GM19025 (cell line): Measurements from ENCODE around the gene JPT2.
"Not testable (repeated sequence)": the region's sequence is repeated elsewhere in the genome, so short reads cannot be mapped to it uniquely, and the experiment has no call there.

ENCODE experiments used
- ATAC-seq: cut with Tn5 transposase; IDR thresholded peaks from one replicate; pipeline ENCODE4 v1.9.1; 2021; ENCODE audit warnings: mild to moderate bottlenecking, low read depth, moderate library complexity; ENCODE audit not compliant: unreplicated experiment

Gene JPT2

DNA sequence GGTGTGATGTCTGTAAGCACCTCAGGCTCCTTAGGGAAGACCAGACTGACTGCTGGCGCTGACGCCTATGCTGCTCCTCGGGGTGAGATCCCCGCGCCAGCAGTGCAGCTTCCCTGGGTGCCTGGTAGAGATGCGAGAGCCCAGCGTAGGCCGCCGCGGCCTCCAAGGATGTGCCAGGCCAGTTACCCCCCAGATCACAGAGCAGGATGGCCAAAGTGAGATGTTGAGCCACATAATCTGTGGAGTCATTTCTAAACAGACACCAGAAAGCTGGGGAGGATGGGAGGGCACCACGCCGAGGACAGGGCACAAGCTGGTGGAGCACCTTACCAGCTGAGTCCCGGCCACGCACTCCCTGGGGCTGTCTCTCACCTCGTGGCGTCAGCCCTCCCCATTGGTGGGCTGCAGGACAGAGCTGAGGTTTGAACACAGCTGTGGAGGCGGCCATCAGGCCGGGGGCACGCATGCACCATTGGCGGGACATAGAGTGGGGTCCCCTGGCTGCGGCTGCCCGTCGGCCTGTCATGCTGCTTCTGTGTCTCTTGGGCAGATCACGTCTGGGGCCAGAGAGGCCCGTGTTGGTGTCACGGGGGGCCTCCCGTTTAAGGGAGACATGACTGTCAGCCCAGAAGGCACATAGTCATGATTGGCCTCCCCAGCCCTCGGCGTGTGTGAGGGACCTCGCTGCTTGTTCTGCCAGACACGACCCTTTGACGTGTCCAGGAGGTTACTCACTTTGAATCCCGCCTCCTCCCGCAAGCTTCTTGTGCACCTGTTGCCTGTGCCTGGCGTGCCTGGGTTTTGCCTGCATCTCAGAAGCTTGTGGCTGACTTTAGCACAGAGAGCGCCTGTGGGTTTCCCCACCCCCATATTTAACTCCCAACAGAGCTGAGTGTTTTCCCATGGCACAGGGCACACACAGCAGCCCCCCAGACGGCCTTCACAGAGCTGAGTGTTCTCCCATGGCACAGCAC is 49.9 kb downstream of the JPT2 start:
- no peak for ATAC-seq

DNA sequence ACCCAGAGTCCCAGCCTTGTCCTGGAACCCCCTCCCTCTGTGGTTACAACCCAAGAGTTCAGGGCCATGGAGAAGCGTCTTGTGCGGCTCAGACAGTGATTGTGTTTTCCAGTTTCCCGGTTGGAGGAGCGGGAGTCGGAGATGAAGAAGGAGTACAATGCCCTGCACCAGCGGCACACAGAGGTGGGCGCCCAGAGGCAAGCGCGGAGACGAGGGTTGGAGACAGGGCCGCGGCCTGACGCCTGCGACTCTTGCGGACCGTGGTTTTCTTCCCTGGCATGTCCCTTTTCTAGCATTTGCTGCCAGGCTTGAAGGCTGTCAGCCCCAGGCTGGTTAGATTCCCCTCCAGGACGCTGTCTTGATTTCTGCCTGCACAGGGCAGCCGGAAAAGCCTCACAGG is 50.9 kb downstream of the JPT2 start:
- ATAC-seq = no peak

DNA sequence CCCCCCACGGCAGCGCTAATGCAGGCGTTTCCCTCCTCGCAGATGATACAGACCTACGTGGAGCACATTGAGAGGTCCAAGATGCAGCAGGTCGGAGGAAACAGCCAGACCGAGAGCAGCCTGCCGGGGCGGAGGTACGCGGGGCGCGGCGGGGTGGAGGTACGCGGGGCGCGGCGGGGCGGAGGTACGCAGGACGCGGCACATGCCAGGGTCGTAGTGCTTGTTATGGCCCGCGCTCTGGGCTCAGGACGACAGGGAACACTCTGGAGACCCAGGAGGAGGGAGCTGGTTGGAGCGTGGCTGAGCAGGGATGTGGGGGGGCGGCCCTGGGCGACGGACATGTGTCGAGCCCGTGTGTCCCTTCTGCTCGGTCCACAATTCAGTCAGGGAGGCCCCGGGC is 51.4 kb downstream of the JPT2 start:
- ATAC-seq = no peak

DNA sequence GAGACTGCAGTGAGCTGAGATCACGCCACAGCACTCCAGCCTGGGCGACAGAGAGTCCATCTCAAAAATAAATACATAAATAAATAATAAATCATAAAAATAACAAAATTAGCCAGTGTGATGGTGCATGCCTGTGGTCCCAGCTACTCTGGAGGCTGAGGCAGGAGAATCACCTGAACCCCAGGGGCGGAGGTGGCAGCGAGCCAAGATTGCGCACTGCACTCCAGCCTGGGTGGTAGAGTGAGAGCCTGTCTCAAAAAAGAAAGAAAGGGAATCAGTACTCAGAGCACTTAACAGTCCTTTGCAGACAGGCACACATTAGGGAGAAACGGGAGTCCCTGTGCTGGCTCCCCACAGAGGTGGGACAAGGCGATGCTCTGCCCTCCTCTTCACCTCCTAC is 53.0 kb downstream of the JPT2 start:
- ATAC-seq = no peak

DNA sequence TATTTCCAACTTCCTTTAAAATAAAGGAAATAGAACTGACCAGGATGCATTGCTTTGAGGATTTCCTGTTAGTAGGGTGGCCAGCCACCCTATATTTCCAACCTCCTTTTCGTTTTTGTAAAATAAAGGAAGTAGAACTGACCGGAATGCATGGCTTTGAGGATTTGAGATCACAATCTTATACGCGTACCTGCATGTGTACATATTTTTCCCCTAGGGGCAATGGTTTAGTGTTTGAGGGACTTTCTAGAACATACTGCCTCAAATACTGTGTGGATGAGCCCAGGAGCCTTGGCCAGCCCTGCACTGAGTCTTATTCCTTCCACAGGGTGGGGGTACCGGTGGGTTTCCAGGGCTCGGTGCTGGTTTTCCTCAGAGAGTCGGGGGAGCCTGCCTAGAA is 53.5 kb downstream of the JPT2 start:
- no peak for ATAC-seq

DNA sequence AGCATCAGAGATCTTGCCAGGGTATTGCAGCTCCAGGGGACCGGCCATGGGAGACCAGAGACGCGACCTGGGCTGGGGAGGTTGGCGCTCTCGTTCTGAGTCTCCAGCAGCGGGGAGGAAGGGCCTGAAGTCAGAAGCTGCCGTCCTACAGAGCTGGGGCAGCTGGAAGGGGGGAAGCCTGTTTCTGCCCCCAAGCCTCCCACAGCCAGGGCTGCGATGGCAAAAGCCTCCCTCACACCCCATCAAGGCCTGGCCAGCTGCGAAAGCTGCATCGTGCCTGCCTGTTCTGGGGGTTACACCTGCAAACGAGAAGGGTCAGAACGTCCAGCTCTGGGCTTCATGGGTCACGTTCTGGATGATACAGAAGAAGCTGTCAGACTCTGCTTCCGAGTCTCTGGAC is 54.0 kb downstream of the JPT2 start:
- no peak for ATAC-seq

DNA sequence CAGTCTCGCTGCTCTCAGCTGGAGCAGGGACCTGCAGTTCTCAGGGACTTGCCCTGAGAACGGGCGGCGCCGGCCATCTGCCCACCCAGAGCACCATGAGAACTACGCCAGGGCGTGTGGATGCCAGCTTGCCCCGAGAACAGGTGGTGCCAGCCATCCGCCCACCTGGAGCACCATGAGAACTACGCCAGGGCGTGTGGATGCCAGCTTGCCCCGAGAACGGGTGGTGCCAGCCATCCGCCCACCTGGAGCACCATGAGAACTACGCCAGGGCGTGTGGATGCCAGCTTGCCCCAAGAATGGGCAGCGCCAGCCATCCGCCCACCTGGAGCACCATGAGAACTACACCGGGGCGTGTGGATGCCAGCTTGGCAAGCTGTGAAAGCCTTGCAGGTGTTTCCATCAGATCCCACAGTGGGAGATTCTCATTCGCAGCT is 54.5 kb downstream of the JPT2 start:
- ATAC-seq = not testable (repeated sequence)

DNA sequence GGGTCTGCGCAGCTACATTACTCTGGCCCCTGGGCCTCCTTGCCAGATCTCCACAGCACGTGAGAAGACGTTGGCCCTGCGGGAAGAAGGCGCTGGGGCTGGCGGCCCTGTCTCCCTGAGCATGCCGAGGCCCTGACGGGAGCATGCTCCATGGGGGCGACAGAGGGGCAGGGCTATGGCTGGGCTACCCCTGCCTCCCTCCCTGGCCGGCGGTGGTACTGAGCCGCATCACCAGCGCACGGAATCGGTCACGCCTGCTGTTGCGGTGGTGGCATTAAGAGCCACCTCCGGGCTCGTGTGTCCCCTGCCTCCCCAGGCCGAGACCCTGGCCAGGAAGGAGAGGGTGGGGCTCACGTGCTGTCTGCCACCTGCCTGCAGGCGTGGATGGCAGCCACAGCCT is 56.0 kb downstream of the JPT2 start:
- no peak for ATAC-seq

DNA sequence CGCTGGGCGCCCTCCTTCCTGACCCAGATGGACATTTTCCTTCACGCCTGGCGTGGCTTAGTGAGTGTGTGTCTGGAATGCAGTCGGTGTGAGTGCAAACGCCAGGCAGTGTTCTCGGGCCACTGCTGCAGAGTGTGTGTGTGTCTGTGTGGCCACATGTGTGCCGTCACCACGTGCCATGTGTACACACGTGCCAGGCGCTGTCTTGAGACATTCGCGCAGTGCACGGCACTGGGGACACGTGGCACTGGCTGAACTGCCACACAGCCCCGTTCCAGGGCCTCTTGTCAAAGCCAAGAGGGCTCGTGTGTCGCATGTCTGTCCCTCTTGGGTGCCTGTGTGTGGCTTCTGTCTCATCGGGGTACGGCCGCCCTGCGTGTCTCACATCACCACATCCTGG is 56.7 kb downstream of the JPT2 start:
- no peak for ATAC-seq

DNA sequence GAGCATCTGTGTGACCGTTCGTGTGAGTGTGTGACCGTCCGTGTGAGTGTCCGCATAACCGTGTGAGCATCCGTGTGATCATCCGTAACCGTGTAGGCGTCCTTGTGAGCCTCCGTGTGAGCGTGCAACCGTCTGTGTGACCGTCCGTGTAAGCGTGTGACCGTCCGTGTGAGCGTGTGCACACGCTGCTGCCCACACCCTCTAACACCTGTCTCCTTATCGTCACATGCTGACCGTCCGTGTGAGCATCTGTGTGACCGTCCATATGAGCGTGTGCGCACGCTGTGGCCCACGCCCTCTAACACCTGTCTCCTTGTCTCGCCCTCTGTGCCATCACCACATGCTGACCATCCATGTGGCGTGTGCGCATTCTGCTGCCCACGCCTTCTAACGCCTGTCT is 62.2 kb downstream of the JPT2 start:
- no peak for ATAC-seq

DNA sequence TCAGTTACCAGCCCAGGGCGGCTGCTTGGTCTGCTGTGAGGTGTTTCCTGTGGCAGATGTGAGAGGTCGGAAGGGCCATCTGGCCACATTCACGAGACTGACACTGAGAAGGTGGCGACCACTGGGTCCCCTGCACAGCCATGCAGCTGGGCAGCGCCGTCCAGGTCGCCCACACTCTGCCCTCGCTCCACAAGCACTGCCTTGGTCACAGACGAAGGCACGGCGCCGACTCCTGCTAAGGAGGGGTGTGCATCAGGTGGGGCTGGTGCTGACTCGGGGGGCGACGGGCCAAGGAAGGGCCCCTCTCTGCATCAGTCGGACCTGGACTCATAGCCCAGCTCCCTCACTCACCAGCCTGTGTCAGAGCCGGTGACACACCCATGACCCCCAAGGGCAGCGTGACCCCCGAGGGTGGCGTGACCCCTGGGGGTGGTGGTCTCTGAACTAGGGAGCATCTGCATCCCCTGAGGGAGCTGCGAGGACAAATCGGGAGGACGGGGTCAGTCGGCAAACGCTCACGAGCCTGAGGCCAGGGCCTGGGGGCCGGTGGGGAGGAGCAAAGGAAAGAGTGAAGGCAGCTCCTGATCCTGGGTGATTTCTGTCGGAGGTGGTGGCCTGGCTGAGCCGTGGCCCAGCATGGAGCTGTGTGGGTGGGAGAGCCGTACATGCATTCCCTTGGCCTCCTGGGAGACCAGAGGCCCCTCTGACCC is 62.9 kb downstream of the JPT2 start:
- no peak for ATAC-seq

DNA sequence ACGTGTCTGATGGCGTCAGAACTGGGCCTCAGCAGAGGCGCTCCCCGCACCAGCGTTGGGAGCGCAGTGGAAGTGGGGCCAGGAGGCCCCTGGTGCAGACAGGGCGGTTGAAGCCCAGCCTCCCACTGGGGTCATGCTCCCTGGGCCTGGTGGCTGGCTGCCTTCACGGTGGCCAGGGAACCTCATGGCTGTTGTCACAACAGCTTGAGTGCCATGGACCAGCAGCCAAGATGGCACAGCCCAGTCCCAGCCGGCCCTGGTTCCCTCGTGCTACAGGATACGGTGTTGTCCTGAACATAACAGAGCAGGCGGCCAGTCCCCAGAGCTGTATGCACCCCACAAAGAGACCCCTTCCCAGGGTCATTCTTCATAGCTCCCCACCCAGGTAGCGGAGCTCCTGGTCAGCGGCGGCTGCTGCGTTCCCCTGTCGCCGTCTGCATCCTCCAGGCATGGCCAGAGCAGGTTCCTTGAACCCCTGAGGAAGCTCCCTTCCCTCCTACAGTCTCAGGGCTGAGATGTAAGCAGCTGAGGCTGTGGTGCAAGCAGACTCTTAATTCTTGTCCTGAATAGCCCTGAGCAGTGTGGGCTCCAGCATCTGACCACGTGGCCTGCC is 63.6 kb downstream of the JPT2 start:
- ATAC-seq = no peak

DNA sequence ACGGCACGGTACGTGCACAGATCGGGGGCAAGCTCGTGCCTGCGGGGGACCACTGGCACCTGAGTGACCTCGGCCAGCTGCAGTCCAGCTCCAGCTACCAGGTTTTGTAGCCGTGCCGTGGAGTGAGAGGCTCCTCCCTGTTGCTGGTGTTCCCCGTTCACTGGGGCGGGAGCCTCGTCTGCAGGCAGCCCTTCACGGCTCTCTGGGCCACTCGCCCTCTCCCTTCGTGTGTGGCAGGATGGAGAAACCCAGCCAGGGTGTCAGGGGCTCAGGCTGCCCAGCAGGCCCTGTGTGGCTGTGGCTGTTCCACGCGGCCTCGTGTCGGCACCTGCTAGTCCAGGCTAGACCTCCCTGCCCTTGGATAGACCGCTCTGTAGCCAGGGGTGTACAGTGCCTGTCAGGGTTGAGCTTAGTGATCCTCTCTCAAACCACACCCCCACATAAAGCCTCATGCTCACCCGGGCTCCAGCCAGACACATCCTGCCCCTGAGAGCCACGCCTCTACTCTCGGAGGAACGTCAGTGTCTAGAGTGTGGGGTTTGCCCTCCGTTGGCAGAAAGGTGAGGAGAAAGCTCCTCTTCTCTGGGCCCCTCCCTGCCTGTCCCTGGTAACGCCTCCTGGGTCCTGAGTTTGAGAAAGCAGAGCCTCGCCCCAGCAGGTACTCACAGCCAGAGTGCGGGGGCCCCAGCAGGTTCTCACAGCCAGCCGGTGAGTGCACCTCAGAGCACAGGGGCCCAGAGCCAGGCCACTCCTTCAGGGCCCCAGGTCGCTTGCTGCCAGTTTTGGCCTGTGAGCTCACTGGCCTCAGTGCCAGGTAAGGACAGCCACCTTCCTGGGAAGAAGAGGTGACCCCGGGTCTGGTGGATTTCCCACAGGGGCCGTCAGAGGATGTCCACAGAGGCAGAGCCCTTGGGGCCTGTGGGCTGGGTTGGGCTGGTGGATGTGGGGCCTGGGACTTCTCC is 65.6 kb downstream of the JPT2 start:
- no peak for ATAC-seq

DNA sequence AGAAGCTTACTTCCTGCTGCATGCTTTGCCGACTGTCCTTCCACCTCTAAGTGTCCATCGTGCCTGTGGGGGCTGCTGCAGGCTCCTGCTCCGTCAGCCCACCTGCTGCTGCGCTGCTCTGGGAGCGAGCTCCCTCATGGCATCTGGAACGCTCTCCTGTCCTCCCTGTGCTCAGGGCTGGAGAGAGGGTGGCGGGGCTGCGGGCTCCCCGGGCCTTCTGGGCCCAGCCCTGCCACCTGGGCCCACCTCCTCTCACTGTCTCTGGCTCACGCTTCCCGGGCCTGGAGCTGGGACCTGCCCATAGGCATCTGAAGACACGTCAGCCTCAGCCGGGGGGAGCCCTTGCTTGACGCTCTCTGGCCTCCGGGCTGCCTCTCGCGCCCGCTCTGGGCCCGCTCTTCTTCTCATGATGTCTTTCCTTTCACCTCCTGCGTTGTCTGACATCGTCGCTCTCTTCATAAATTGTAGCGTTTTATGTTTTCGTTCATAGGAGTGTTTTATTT is 66.3 kb downstream of the JPT2 start:
- ATAC-seq = no peak

DNA sequence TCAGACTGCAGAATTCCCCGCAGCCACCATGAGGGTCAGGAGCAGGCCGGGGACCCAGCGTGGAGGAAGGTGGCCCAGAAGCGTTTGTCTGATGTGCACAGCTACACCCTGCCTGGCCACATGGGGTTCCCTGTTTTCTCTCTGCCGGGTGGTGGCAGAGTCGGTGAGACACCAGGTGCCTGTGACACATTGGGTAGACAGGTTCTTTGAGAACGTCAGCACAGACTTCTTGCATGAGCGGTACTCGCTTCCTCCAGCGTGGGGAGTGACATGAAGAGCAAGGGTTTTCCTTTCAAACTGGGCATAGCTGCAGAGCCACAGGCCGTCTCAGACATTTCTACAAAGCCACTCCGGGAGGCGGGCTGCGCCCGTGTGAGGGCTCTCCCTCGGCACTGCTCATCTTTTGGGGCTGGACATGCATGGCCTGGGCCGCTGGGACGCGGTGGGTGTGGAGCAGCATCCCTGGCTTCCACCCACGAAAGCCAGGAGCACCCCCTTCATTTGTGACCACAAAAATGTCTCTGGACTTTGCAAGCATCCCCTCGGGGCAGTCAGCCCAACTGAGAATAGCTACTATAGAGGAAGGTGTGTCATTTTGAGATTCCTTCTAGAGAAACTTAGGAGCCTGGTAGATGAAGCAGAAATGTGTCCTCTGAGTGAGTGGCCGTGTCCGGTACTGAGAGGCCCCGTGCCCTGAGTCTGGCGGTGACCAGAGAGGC is 67.3 kb downstream of the JPT2 start:
- no peak for ATAC-seq

DNA sequence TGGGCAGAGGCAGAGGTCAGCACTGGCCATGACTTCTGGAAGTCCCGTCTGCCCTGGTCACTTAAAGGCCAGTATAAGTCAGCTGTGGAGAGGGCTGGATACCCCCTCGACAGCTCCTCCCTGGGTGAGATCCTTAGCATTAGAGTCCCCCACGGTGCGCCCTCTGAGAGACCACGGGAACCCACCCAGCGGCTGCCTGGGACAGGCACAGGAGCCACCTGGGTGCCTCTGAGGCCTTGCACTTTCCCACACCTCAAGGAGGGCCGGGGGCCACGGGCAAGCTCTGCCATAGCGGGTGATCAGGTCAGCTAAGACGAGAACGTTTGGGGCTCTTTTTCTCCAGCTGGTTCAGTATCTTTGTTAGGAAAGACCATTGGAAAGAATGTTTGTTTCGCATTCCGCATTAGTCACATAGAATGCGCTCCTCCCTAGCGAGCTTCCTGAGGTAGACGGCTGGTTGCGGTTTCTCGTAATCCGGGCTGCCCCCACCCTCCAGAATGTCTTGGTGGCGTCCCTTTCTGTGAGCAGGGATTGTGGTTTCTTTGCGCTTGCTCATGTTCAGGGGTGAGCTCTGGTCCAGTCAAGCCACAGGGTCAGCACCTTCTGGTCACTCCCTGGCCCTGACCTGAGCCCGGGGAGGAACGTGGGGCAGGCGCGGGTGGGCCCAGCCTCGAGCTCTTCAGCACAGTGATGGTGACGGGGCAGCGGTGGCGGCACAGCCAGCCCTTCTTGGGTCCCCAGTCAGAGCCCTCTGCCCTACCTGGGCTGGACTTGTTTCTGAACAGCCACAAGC is 68.0 kb downstream of the JPT2 start:
- ATAC-seq = no peak

DNA sequence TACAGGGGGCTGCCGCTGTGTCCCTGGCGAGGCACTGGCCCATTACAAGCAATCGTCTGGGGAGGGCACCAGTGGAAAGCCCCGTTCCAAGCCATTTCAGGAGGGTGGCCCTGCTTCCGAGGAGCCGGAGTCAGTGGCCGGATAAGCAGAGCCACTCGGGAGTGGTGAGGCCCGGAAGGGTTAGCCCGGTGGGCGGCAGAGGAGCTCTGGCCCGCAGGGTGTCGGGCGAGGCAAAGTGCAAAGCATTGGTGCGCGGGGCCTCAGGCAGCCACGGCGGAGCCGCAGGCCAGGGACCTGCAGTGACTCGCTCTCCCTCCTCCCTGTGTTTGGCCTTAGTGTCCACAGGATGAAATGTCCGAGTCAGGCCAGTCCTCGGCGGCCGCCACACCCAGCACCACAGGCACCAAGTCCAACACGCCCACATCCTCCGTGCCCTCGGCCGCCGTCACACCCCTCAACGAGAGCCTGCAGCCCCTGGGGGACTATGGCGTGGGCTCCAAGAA is 68.7 kb downstream of the JPT2 start:
- ATAC-seq = no peak

DNA sequence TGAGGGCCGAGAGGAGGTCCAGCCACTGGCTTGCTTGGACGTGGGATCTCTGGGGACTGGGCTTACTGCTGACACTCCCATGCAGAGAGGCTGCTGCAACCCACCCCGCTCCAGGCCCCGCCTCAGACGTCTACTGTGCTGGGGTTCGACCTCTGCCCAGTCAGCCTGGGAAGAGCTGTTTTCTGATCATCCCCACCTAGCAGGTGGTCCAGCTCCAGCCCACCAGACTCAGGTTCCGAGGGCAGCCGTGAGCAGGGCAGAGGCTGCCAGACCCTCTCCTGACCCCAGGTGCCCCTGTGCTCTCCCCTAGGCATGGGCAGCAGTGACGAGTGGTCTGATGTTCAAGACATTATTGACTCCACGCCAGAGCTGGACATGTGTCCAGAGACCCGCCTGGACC is 69.9 kb downstream of the JPT2 start:
- no peak for ATAC-seq
